HUES48 (cell line): ENCODE measurements around the gene STARD9.

ENCODE experiments used
- H3K27ac ChIP-seq: one replicate; pipeline ENCODE4 v1.7.0; 2013; ENCODE audit warnings: low read depth, low read length, inconsistent platforms
- H3K27me3 ChIP-seq: 2 replicates; pipeline ENCODE4 v1.6.1; 2013; ENCODE audit warnings: mild to moderate bottlenecking, low read length; ENCODE audit not compliant: control insufficient read depth, insufficient read depth
- H3K36me3 ChIP-seq: 2 replicates; pipeline ENCODE4 v1.6.1; 2013; ENCODE audit warnings: low read length; ENCODE audit not compliant: control insufficient read depth, insufficient read depth
- H3K4me1 ChIP-seq: 2 replicates; pipeline ENCODE4 v1.6.1; 2013; ENCODE audit warnings: mild to moderate bottlenecking, low read length; ENCODE audit not compliant: control insufficient read depth, insufficient read depth
- H3K4me3 ChIP-seq: 2 replicates; pipeline ENCODE4 v1.5.1; 2013; ENCODE audit warnings: mild to moderate bottlenecking, low read depth, low read length
- H3K9ac ChIP-seq: 2 replicates; pipeline ENCODE4 v1.6.1; 2013; ENCODE audit warnings: mild to moderate bottlenecking, low read depth, low read length, moderate library complexity
- H3K9me3 ChIP-seq: 2 replicates; pipeline ENCODE4 v1.6.1; 2013; ENCODE audit warnings: low read length; ENCODE audit not compliant: control insufficient read depth, insufficient read depth

STARD9 gene

DNA sequence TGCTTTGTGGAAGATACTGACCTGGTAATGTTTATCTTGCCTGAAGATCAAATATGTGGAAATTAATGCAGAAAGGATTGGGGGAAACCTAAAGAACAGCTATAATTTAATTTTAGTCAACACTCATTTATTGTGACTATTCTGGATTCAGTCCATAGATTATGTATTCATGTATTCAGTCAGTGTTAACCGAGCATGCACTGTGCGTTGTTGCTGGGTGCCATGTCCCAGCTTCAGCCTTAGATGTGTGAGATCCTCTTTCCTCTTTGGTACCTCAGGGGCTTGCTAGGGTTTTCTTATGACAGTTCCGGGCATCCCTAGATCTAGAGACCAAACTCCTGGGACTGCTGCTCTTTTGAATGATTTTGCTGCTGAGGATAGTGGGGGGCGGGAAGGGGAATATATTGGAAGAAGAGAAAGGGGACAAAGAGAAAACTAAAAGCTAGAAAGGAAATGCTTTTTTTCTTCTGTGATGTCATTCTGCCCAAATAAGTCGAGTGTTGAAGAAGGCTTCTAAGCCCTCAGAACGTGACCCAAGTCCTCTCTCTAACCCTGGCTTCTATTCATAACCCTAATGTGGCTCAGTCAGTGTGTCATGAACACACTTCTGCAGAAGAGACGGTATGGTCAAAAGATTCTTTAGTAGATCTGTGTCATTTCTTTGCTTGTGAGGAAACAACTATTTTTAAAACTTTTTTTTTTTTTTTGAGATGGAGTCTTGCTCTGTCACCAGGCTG lies 33.5 kb downstream of the STARD9 start:
- Histone ChIP-seq H3K4me1 (no peaks in the 10 kb centered on the region), H3K36me3 (no peaks in the 10 kb centered on the region), H3K27ac (no peak overlapping the region), H3K27me3 (no peaks in the 10 kb centered on the region), H3K4me3 (no peak overlapping the region), H3K9me3 (no peaks in the 10 kb centered on the region), H3K9ac (no peak overlapping the region)

DNA sequence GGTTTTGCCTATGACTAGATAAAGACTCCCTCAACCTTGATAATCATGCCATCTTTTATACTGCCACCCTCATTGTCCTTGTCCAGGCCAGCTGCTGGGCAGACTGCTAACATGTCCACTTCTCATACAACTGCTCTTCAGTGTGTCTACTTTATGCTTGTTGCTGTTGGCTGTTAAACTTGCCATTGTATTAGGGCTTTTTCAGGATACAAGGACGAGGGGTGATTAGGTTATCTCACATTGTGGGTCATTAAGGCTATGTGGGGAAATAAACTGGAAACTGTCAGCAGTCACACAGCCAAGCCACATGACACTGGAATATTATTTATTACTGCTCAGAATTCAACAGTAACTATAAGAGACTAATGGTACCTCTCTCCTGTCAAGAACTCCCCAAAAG lies 36.1 kb downstream of the STARD9 start:
- Histone ChIP-seq H3K9me3 (no peaks in the 10 kb centered on the region), H3K4me3 (no peak overlapping the region), H3K9ac (no peak overlapping the region), H3K27ac (no peak overlapping the region), H3K4me1 (no peaks in the 10 kb centered on the region), H3K27me3 (no peaks in the 10 kb centered on the region), H3K36me3 (no peaks in the 10 kb centered on the region)

DNA sequence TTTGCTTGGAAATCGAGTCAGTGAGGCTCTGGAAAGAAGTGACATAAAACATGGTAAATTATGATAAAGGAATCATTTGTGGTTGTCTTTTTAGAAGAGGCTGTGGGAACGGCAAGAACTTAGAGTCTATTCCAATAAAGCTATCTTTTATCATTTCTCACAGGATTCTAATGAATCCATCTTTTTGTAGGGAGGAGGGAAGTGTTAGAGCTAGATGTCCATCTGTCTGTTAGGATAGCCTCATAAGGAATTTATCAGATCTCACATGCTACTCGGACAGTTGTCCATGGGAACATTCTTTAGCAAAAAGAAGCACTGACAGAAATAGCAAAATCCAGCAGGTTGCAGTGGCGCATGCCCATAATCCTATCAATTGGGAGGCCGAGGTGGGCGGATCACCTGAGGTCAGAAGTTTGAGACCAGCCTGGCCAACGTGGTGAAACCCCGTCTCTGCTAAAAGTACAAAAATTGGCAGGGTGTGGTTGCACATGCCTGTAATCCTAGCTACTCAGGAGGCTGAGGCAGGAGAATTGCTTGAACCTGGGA lies 37.0 kb downstream of the STARD9 start:
- no peak overlapping the region for H3K9ac ChIP-seq
- no peak overlapping the region for H3K4me3 ChIP-seq
- no peaks in the 10 kb centered on the region for H3K27me3 ChIP-seq
- H3K36me3 ChIP-seq = no peaks in the 10 kb centered on the region
- no peaks in the 10 kb centered on the region for H3K4me1 ChIP-seq
- no peaks in the 10 kb centered on the region for H3K9me3 ChIP-seq
- H3K27ac ChIP-seq = no peak overlapping the region

DNA sequence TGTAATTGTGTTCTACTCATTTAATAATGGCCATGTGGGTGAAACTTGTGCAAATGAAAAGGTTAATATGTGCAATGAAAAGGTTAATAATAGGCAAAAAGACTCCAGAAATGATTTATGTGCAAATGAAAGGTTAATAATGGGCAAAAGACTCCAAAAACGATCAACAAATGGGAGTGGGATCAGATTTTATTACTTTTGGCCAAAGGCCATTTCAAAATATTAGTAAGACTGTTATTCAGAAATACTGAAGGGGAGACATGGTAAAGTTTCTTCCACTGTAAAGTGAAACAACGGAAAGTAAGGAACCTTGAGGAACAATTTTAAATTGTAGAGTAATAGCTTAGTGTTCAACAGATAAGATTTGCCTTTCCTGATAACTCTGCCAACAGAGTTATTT lies 40.7 kb downstream of the STARD9 start:
- no peaks in the 10 kb centered on the region for H3K36me3 ChIP-seq
- H3K9ac ChIP-seq = no peak overlapping the region
- no peaks in the 10 kb centered on the region for H3K9me3 ChIP-seq
- peaks cover 17% of the 10 kb centered on the region for H3K4me1 ChIP-seq
- no peaks in the 10 kb centered on the region for H3K27me3 ChIP-seq
- H3K4me3 ChIP-seq = no peak overlapping the region
- no peak overlapping the region for H3K27ac ChIP-seq

DNA sequence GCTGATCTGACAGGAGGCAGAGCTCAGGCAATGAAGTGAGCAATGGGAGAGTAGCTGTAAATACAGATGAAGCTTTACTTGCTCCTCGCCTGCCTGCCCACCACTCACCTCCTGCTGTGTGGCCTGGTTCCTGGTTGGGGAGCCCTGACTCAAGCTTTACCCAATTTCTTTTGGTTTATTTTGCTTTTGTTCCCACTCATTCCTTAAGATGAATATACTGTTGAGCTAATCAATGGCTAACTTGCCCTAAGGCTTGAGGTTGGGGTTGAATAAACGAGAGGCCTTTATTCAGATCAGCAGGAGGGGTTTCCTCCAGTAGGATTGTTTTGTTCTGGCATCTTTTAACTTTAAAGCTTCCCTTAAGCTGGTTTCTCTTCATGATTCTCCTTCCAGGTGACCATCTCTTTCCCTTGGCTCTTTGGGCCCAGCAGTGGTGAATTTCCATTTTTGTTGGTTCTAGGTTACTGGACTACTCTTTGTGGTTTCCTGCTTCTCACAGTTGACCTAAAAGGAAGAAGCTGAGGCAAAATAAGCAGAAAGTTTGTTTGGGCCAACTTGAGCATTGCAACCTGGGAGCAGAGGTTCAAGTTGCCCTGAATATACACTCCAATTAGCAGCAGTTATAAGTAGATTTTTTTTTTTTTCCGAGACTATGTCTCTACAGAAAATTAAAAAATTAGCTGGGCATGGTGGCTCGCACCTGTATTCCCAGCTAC lies 44.4 kb downstream of the STARD9 start:
- Histone ChIP-seq H3K27ac (peak overlapping the region; percentile 91), H3K4me3 (no peak overlapping the region), H3K27me3 (no peaks in the 10 kb centered on the region), H3K9me3 (no peaks in the 10 kb centered on the region), H3K9ac (no peak overlapping the region), H3K4me1 (peaks cover 21% of the 10 kb centered on the region), H3K36me3 (no peaks in the 10 kb centered on the region)

DNA sequence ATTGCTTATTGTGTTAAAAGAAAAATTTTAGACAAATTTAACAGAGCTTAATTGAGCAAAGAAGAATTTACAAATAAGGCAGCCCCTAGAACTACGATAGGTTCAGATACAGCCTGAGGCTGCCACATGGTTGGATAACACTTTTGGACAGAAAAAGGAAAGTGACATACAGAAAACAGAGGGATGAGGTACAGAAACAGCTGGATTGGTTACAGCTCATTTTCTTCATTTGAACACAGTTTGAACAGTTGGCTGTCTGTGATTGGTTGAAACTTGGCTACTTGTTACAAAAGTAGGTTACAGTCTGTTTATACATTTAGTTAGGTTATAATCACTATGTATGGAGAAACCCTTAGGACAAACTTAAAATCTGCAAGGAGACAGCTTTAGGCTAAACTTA lies 46.0 kb downstream of the STARD9 start:
- no peaks in the 10 kb centered on the region for H3K36me3 ChIP-seq
- H3K4me3 ChIP-seq = no peak overlapping the region
- no peak overlapping the region for H3K9ac ChIP-seq
- H3K27me3 ChIP-seq = no peaks in the 10 kb centered on the region
- no peak overlapping the region for H3K27ac ChIP-seq
- H3K9me3 ChIP-seq = no peaks in the 10 kb centered on the region
- peaks cover 21% of the 10 kb centered on the region for H3K4me1 ChIP-seq

DNA sequence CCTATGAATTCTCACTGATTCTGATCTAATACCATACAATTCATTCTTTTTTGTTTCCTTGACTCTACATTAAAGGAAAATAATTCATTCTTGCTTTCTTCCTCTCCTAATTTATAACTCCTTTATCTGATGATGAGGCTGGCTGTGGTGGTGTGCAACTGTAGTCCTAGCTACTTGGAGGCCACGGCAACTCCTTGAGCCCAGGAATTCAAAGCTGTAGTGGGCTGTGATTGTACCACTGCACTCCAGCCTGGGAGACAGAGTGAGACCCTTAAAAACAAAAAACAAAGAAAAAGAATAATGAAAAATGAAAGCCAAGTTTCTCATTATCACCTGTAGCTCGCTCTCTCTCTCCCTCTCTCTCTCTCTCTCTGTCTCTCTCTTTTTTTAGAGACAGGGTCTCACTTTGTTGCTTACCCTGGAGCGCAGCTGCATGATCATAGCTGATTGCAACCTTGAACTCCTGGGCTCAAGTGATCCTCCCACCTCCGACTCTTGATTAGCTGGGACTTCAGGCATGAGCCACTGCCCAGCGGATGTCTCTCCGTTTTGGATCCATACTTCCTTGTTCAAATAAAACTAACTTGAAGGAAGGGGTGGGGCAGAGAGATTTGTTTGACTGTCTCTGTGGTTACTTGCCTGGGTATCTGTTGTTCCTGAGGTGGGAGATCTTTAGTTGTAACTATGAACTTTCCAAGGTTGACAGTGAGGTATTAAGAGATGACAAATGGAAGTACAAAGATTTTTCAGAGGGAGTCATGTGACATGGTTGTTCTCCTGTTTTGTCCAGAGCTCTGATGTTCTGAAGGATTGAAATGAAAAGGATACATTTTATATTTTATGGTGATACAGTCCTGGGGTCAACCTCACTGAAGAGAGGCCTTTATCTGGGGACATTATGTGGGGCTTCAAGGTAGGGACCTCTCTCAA lies 46.9 kb downstream of the STARD9 start:
- H3K27ac ChIP-seq = no peak overlapping the region
- H3K9me3 ChIP-seq = no peaks in the 10 kb centered on the region
- H3K9ac ChIP-seq = no peak overlapping the region
- H3K4me1 ChIP-seq = peaks cover 21% of the 10 kb centered on the region
- no peak overlapping the region for H3K4me3 ChIP-seq
- no peaks in the 10 kb centered on the region for H3K36me3 ChIP-seq
- no peaks in the 10 kb centered on the region for H3K27me3 ChIP-seq

DNA sequence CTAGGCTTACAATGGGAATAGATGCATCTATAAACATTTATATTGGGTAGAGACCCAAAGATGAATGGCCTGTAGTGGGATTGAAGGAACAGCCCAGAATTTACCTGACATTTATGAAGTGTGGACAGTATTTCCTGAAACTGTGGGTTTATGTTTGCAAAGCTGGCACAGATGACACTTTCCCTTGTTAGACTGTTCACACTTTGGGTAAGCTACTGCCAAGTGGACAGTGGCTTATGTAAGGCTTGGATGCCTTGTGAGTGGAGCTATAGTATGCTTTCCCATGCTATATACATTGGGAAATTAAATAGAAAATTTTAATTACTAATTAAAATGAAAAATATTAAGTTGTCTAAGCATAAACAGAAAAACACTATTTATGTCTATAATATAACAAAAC lies 48.5 kb downstream of the STARD9 start:
- H3K27ac ChIP-seq = no peak overlapping the region
- no peaks in the 10 kb centered on the region for H3K27me3 ChIP-seq
- no peak overlapping the region for H3K4me3 ChIP-seq
- no peak overlapping the region for H3K9ac ChIP-seq
- no peaks in the 10 kb centered on the region for H3K36me3 ChIP-seq
- no peaks in the 10 kb centered on the region for H3K9me3 ChIP-seq
- peaks cover 19% of the 10 kb centered on the region for H3K4me1 ChIP-seq

DNA sequence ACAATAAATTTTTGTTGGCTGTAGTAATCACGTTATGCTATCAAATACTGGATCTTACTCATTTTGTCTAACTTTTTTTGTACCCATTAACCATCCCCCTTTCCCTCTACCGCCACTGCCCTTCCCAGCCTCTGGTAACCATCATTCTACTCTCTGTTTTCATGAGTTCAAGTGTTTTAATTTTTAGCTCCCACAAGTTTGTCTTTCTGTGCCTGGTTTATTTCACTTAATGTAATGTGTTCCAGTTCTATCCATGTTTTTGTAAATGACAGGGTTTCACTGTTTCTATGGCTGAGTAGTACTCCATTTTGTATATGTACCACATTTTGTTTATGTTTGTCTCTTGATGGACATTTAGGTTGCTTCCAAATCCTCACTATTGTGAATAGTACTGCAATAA lies 52.1 kb downstream of the STARD9 start:
- Histone ChIP-seq H3K4me1 (no peaks in the 10 kb centered on the region), H3K9me3 (no peaks in the 10 kb centered on the region), H3K36me3 (no peaks in the 10 kb centered on the region), H3K27me3 (no peaks in the 10 kb centered on the region), H3K9ac (no peak overlapping the region), H3K4me3 (no peak overlapping the region), H3K27ac (no peak overlapping the region)

DNA sequence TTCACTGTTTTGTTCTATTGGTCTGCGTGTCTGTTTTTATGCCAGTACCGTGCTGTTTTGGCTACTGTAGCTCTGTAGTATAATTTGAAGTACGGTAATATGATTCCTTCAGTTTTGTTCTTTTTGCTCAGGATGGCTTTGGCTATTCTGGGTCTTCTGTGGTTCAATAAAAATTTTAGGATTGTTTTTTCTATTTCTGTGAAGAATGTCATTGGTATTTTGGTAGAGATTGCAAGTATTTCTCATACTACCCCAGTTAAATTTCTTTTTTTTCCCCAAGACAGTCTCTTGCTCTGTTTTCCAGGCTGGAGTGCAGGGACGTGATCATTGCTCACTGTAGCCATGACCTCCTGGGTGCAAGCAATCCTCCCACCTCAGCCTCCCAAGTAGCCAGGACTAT lies 53.4 kb downstream of the STARD9 start:
- no peaks in the 10 kb centered on the region for H3K27me3 ChIP-seq
- no peaks in the 10 kb centered on the region for H3K36me3 ChIP-seq
- no peaks in the 10 kb centered on the region for H3K4me1 ChIP-seq
- H3K9me3 ChIP-seq = no peaks in the 10 kb centered on the region
- H3K4me3 ChIP-seq = no peak overlapping the region
- H3K27ac ChIP-seq = no peak overlapping the region
- no peak overlapping the region for H3K9ac ChIP-seq
